HG03354 (cell line): ENCODE data around the gene HBD.

Source experiments
- ATAC-seq: cut with Tn5 transposase; IDR thresholded peaks from one replicate; pipeline ENCODE4 v1.9.1; 2021; ENCODE audit warnings: mild to moderate bottlenecking; ENCODE audit not compliant: unreplicated experiment, poor library complexity, severe bottlenecking

The HBD gene

DNA sequence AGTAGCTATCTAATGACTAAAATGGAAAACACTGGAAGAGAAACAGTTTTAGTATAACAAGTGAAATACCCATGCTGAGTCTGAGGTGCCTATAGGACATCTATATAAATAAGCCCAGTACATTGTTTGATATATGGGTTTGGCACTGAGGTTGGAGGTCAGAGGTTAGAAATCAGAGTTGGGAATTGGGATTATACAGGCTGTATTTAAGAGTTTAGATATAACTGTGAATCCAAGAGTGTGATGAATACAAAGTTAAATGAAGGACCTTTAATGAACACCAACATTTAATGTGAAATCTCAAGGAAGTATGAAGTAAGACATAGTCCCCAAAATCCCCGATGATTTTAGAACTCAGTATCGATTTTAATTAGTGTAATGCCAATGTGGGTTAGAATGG lies 3.1 kb upstream of the HBD start:
- ATAC-seq = no peak

DNA sequence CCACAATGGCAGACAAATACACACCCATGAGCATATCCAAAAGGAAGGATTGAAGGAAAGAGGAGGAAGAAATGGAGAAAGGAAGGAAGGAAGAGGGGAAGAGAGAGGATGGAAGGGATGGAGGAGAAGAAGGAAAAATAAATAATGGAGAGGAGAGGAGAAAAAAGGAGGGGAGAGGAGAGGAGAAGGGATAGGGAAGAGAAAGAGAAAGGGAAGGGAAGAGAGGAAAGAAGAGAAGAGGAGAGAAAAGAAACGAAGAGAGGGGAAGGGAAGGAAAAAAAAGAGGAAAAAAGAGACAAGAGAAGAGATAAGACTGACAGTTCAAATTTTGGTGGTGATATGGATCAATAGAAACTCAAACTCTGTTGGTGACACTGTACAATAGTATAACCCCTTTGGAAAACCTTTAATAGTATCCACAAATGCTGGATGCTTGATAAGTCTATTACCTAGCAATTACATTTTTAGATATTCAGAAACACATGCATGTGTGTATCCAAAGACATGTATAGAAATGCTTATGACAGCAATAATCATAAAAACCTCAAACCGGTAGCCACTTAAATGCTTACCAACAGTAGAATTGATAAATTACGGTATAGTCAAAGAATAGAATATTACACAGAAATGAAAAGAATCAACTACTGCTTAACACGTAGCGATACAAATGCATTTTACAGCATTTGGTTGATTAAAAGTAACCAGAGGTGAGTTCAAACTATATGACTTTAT lies 1.2 kb upstream of the HBD start:
- ATAC-seq = no peak

DNA sequence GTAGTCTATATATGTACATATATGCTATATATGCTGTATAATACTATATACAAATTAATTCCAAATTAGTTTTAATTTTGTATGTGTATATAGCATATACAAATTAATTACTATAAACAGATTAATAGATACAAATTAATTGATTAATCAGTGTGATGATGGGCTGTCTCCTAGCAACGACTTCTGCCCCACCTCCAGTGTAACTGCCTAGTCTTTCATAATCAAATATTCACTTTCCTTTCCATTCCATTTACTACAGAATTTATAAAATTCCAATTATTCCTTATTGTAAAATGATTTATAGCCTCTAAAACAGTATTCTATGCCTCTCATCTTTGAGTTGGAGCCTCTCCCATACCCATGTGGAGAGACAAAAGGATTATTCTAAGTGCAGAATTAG lies 976 bp downstream of the HBD start:
- no peak for ATAC-seq

DNA sequence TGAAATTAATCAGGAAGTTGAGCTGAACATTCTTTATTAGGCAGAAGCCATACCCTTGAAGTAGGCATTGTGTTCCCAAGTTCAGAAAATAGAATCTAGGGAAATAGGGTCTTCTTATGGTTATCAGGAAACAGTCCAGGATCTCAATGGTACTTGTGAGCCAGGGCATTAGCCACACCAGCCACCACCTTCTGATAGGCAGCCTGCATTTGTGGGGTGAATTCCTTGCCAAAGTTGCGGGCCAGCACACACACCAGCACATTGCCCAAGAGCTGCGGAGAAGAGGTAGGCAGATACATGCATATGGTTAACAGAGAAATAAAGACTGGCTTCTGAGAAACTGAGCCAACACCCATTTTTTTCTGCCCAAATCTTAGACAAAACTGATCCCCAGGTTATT lies 1.5 kb downstream of the HBD start:
- no peak for ATAC-seq

DNA sequence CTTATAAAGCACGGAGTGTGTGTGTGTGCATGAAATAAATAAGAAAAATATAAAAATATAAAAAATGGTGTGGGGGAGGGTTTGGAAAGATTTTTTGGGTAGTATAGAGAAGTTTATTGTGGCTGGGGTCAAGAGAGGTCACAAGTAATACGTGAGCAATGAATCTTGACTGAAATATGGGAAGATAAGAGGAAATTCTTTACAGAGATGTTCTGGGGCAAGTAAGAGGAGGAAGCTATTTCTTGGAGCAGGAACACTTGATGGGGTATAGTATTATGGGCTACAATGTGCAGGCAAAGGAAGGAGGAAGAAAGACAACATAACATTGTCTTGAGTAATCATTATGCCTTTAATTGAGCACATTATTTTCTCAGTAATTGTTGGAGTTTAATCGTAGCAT lies 2.1 kb downstream of the HBD start:
- no peak for ATAC-seq

DNA sequence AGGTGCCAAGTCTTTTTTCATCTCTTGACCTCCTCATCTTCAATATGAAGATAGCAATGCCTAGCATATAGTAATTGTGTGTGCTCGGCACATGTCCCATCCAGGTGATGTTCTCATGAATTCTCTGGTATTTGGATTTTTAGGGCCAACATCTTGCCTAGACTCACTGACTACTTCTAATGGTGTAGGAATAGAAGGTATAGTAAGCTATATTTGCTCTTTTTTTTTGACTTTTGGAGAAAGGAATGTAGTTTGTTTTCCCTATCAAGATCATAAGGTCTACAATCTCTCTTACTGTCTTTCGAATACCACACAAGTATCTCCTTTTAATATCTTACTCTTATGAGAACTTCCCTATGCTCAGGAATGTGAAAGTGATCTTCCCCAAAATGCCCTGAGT lies 3.2 kb downstream of the HBD start:
- no peak for ATAC-seq

DNA sequence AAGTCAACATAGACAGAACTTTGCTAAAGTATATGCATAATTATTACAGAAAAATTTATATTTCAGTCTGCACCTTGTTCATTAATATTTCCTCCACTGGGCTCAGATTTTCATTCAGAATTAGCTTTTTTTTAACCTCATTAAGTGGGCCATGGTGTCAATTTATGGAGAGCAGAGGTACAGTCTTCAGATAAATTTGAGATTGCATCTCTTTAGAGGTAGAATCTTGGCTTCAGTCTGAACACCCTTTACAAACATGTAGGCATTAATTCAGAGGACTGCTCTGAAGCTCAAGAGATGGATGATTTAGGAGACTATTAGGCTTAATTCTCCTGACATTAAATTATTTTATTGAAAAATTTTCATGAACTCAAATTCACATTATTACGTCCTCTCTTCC lies 4.0 kb downstream of the HBD start:
- no peak for ATAC-seq

DNA sequence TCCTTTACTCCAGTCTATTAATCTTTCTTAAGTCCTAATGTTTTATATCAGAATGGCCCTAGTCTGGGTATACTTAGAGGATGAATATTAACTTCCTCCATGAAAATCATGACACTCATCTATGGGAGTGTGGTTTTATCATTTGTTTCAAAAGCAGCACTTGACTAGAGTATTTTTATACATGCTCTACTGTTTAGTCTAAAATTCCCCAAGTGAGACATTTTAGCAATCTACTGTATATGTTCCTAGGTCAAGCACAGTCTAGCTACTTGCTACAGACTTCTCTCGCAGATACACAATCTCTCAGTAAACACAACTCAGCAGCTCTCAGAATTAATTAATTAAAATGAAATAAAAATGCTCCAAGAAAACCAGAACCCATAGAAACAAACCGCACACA lies 4.5 kb downstream of the HBD start:
- no peak for ATAC-seq

DNA sequence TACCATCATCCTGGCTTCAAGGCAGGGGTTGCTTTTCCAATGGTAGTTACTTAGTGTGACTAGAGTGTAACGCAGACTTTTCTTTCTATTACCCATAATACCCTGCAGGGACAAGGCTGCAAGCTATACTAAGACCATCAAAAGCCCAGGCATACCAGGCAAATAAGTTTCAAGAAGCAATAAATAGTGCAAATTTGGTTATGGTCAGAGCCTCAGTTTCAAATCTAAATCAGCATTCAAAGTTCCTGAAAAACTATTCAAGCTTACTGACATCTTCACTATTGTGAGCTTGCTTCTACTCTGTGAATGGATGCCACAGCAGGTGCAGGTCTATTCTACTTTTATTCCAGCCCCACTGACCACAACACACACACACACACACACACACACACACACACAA lies 4.9 kb downstream of the HBD start:
- no peak for ATAC-seq

DNA sequence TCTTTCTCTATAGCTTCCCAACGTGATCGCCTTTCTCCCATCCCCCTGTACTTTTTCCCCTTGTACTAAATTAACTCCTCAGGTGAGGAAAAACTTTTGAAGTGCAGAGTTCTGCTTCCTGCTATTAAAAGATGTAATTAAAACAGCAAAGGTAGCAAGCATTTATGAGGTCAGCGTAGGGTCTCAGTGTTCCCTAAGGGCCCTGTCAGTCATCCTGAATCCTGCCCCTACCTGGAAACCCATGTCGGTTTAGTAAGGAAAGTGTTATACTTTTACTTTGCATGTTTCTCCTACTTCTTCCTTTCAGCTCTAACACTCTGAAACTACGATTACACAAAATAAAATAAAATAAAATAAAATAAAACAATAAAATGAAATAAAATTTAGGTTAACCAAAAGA lies 6.2 kb downstream of the HBD start:
- ATAC-seq = no peak

DNA sequence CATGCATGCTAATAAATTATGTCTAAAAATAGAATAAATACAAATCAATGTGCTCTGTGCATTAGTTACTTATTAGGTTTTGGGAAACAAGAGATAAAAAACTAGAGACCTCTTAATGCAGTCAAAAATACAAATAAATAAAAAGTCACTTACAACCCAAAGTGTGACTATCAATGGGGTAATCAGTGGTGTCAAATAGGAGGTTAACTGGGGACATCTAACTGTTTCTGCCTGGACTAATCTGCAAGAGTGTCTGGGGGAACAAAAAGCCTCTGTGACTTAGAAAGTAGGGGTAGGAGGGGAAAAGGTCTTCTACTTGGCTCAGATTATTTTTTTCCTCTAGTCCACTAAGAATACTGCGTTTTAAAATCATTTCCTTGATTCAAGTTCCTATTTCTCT lies 6.6 kb downstream of the HBD start:
- no peak for ATAC-seq

DNA sequence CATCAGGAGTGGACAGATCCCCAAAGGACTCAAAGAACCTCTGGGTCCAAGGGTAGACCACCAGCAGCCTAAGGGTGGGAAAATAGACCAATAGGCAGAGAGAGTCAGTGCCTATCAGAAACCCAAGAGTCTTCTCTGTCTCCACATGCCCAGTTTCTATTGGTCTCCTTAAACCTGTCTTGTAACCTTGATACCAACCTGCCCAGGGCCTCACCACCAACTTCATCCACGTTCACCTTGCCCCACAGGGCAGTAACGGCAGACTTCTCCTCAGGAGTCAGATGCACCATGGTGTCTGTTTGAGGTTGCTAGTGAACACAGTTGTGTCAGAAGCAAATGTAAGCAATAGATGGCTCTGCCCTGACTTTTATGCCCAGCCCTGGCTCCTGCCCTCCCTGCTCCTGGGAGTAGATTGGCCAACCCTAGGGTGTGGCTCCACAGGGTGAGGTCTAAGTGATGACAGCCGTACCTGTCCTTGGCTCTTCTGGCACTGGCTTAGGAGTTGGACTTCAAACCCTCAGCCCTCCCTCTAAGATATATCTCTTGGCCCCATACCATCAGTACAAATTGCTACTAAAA lies 7.5 kb downstream of the HBD start, which contains the start of gene HBB:
TSS of gene HBB (minus strand) at position 340 of the 579 bp plus-strand sequence. CDS start at position 290, 50 bp downstream.
- ATAC-seq = no peak

DNA sequence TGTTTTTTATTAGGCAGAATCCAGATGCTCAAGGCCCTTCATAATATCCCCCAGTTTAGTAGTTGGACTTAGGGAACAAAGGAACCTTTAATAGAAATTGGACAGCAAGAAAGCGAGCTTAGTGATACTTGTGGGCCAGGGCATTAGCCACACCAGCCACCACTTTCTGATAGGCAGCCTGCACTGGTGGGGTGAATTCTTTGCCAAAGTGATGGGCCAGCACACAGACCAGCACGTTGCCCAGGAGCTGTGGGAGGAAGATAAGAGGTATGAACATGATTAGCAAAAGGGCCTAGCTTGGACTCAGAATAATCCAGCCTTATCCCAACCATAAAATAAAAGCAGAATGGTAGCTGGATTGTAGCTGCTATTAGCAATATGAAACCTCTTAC lies 8.8 kb downstream of the HBD start:
- ATAC-seq = no peak

DNA sequence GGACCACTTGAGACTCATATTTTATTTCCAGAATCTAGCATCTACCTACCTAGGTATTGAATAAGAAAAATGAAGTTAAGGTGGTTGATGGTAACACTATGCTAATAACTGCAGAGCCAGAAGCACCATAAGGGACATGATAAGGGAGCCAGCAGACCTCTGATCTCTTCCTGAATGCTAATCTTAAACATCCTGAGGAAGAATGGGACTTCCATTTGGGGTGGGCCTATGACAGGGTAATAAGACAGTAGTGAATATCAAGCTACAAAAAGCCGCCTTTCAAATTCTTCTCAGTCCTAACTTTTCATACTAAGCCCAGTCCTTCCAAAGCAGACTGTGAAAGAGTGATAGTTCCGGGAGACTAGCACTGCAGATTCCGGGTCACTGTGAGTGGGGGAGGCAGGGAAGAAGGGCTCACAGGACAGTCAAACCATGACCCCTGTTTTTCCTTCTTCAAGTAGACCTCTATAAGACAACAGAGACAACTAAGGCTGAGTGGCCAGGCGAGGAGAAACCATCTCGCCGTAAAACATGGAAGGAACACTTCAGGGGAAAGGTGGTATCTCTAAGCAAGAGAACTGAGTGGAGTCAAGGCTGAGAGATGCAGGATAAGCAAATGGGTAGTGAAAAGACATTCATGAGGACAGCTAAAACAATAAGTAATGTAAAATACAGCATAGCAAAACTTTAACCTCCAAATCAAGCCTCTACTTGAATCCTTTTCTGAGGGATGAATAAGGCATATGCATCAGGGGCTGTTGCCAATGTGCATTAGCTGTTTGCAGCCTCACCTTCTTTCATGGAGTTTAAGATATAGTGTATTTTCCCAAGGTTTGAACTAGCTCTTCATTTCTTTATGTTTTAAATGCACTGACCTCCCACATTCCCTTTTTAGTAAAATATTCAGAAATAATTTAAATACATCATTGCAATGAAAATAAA lies 9.5 kb downstream of the HBD start:
- ATAC-seq = no peak

DNA sequence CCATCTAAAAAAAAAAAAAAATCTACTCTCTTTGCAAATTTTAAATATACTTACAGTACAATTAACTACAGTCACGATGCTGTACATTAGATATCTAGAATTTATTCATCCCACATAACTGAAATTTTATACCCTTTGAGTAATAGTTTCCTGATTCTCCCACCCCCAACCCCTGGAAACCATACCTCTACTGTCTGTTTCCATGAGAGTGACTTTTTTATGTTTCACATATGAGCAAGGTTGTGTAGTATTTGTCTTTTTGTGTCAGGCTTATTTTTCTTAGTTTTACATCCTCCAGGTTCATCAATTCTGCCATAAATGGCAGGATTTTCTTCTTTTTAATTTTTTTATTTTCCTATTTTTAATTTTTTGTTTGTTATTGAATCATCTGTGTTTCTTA lies 10.6 kb downstream of the HBD start:
- no peak for ATAC-seq

DNA sequence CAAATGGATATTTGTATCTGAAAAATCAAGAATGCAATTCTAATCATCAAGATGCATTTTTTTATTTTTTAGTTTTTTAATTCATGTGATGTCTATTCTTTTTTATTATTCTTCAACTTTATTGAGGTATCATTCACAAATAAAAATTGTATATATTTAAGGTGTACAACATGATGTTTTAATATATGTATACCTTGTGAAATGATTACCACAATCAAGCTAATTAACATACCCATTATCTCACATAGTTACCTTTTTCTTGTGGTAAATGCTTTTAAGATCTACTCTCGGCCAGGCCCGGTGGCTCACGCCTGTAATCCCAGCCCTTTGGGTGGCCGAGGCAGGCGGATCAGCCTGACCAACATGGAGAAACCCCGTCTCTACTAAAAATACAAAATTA lies 11.1 kb downstream of the HBD start:
- no peak for ATAC-seq

DNA sequence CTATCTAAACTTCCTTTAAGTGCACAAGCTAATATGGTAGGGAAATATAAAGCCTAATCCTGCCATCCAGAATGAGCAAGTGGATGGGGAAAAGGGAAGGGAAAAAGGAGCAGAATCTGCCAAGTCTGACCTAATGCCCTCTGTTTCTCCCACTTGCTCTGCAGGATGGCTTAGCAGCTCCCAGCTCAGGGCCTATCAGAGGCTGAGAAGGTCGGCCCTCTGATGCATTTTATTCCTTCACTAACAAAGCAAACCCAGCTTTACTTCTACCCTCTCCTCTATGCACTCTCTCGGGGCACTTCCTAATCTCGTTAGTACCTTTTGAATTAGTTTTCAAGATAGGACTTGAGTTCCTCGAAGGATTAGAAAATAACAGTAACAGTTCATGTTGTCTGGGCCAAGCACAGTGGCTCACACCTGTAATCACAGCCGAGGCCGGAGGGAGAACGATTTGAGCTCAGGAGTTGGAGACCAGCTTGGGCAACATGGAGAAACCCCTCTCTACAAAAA lies 23.9 kb downstream of the HBD start:
- no peak for ATAC-seq

DNA sequence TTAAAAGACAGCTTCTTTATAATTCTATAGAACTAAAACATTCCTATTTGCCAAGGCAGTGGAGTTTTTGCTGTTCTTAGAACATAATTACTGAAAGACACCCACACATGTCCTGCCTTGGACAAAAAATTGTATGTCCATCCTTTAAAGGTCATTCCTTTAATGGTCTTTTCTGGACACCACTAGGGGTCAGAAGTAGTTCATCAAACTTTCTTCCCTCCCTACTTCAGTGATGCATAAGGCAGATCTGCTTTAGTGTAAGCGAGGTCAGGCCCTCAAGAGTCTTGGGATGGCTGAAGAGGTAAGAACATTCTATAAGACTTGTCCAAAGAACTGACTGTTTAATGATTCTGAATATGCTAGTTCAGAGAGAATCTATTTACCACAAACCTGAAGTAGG lies 29.5 kb downstream of the HBD start:
- peak; percentile 93 for ATAC-seq

DNA sequence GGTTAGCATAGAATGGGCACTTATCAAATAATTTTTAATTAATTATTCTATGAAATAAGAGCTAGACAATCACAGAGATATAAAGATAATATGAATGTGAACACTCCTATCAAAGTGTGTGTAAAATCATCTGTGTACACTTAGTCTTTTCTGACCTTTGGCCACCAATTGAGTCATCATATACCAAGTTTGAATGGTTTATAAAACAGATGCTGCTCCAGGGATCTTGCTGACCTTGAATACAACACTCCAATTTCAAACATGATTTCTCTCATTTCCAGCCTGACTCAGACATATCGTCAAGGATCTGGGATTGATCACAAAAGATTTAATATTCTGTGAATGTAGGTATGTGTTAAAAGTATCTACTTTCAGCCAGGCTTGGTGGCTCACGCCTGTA lies 30.9 kb downstream of the HBD start:
- no peak for ATAC-seq

DNA sequence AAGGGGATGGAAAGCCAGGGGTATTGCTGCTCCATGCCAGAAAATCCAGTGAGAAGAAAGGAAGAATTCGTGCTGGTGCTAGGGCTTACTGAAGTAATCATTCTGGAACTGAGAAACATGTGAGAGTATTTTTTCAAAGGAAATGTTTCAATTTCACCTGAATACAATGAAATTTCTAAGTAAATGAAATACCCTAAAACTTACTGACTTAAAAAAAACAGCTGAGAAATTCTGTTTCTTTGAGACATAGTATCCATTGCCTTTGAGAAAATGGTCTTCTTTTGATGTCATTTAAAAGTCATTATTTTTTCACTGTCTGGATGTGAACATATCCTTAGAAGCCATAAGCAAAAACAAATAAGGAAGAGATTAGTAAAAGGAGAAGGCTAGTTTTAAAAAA lies 33.7 kb downstream of the HBD start, which contains the start of gene OR51V1:
TSS of gene OR51V1 (minus strand) at position 101 of the 400 bp plus-strand sequence. CDS start at position 101, 0 bp downstream.
- ATAC-seq = no peak
